ENCODE results near the gene CTDSPL.
"Not testable (repeated sequence)": the region's sequence is repeated elsewhere in the genome, so short reads cannot be mapped to it uniquely, and the experiment has no call there.

The CTDSPL gene

DNA sequence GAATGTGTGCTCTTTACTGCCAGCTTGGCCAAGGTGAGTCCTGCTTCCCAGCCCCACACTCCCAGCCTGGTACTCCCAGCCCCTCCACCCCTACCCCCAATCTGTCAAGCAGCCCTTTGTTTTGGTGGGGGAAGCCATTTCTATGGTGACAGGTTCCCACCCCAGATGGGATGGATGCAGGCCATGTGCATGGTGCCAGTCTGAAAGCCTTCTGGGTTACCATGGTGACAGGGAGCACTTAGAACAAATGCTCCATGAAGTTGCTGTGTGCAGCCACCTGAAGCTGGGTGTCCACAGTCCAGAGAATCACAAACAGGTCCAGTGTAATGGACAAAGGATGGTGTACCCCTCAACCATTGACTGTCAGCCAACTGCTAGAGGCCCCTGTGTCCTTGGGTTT lies 109.8 kb downstream of the CTDSPL start:
- Mint-ChIP-seq H3K9me3 (no peaks in the 10 kb centered on the region), H3K4me1 (peaks cover 48% of the 10 kb centered on the region), H3K4me3 (no peak overlapping the region), H3K27me3 (ENCODE audit: low read depth) (no peaks in the 10 kb centered on the region), H3K36me3 (ENCODE audit: low read depth) (peaks cover 60% of the 10 kb centered on the region), H3K27ac (no peak overlapping the region)
- TF ChIP-seq, protein P1, sequence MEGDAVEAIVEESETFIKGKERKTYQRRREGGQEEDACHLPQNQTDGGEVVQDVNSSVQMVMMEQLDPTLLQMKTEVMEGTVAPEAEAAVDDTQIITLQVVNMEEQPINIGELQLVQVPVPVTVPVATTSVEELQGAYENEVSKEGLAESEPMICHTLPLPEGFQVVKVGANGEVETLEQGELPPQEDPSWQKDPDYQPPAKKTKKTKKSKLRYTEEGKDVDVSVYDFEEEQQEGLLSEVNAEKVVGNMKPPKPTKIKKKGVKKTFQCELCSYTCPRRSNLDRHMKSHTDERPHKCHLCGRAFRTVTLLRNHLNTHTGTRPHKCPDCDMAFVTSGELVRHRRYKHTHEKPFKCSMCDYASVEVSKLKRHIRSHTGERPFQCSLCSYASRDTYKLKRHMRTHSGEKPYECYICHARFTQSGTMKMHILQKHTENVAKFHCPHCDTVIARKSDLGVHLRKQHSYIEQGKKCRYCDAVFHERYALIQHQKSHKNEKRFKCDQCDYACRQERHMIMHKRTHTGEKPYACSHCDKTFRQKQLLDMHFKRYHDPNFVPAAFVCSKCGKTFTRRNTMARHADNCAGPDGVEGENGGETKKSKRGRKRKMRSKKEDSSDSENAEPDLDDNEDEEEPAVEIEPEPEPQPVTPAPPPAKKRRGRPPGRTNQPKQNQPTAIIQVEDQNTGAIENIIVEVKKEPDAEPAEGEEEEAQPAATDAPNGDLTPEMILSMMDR (IDR thresholded peaks at IDR 0.05; ENCODE audit: unreplicated experiment in 3 of 3) = no peak

DNA sequence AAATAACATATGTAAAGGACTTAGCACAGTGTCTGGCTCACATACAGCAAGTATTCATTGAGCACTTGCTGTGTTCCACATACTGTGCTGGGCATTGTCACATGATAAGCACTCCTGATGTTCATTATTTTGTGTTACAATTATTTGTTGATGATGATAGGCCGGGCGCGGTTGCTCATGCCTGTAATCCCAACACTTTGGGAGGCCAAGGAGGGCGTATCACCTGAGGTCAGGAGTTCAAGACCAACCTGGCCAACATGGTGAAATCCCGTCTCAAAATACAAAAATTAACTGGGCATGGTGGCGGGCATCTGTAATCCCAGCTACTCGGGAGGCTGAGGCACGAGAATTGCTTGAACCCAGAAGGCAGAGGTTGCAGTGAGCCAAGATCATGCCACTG lies 110.4 kb downstream of the CTDSPL start:
- peaks cover 61% of the 10 kb centered on the region for H3K36me3 Mint-ChIP-seq (ENCODE audit: low read depth)
- peaks cover 43% of the 10 kb centered on the region for H3K4me1 Mint-ChIP-seq
- not testable (repeated sequence) for H3K27me3 Mint-ChIP-seq (ENCODE audit: low read depth); H3K4me3 Mint-ChIP-seq; H3K27ac Mint-ChIP-seq; H3K9me3 Mint-ChIP-seq

DNA sequence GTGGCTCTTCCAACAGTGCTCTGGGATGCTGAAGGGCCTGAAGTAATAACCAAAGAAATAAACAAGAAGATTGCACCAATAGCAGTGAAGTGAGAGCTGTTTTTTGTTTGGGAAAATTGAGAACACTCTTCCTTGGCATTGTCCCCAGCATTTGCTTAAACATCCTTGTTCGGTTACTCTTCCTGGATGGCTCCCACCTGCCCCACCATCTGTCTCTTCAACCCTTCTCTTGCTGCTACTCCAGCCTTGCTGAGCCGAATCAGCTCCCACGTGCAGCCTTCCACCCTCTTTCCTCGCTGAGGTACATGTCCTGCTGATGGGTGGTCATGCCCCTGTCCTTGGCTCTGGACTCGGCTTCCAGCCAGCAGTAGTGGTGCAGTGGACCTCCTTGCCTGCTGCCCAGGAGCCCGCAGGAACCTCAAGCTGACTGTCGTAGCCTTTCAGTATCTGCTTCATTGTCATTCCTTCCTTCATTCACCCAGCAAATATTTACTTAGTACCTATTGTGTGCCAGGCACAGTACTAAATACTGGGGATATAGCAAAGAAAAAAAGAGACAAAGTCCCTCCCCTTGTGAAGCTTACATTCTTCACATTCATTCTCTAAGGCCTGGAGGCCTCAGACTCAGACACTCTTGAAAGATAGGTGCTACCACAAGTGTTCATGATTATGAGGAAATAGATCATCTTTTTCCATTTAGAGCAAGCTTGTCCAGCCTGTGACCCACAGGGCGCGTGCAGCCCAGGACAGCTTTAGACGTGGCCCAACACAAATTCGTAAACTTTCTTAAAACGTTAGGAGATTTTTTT lies 111.8 kb downstream of the CTDSPL start:
- H3K9me3 Mint-ChIP-seq = no peaks in the 10 kb centered on the region
- TF ChIP-seq, protein P1 (IDR thresholded peaks at IDR 0.05; ENCODE audit: unreplicated experiment in 3 of 3) = no peak
- peaks cover 38% of the 10 kb centered on the region for H3K4me1 Mint-ChIP-seq
- peaks cover 60% of the 10 kb centered on the region for H3K36me3 Mint-ChIP-seq (ENCODE audit: low read depth)
- H3K4me3 Mint-ChIP-seq = no peak overlapping the region
- peak overlapping the region in 1 of 3 experiments; percentile 39 for H3K27ac Mint-ChIP-seq
- H3K27me3 Mint-ChIP-seq (ENCODE audit: low read depth) = no peaks in the 10 kb centered on the region

DNA sequence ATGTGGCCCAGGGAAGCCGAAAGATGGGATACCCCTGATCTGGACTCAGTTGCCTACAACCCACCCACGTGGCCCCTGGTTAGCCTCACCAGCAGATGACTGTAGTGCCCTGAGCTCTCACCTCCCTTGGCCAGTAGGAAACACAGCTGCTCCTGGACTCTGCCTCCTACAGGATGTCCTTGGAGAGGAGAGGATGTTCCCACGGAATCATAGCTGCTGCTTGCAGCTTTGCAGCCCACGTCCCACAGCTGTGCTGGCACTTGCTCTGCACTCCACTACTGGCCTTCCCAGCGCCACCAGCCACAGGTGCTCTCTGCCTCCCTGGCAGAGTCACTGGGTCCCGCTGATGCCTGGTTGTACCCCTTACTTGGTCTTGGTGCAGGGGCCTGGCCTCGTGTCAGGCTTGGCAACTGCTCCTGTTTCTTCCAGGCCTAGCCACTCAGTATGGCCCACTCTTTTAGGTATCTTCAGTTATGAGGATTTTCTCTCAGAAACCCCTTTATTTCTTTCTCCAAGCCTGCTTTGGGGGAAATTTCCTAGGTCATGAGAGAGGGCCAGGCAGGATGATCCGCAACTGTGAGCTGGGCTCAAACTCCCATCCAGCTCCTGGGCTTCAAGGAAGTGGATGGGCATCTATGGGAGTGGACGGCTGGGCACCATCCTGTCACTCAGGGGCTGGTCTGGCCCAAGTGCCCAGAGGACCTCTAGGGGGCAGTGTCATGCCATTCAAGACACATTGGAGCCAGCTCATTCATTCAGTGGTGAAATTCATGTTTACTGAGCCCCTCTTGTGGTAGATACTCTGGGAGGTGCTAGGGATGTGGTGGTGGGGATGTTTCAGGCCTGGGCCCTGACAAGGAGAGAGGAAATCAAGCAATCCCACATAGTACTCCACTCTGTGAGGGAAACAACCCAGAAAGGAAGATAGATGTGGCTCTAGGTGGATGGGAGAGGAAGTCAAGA lies 112.7 kb downstream of the CTDSPL start:
- Mint-ChIP-seq H3K27me3 (ENCODE audit: low read depth) (no peaks in the 10 kb centered on the region), H3K27ac (peak overlapping the region in 1 of 3 experiments; percentile 39), H3K36me3 (ENCODE audit: low read depth) (peaks cover 58% of the 10 kb centered on the region), H3K4me3 (no peak overlapping the region), H3K4me1 (peaks cover 32% of the 10 kb centered on the region), H3K9me3 (no peaks in the 10 kb centered on the region)
- TF ChIP-seq, protein P1 (IDR thresholded peaks at IDR 0.05; ENCODE audit: unreplicated experiment in 3 of 3) = peak; percentile 52 to 68 (median 67)

DNA sequence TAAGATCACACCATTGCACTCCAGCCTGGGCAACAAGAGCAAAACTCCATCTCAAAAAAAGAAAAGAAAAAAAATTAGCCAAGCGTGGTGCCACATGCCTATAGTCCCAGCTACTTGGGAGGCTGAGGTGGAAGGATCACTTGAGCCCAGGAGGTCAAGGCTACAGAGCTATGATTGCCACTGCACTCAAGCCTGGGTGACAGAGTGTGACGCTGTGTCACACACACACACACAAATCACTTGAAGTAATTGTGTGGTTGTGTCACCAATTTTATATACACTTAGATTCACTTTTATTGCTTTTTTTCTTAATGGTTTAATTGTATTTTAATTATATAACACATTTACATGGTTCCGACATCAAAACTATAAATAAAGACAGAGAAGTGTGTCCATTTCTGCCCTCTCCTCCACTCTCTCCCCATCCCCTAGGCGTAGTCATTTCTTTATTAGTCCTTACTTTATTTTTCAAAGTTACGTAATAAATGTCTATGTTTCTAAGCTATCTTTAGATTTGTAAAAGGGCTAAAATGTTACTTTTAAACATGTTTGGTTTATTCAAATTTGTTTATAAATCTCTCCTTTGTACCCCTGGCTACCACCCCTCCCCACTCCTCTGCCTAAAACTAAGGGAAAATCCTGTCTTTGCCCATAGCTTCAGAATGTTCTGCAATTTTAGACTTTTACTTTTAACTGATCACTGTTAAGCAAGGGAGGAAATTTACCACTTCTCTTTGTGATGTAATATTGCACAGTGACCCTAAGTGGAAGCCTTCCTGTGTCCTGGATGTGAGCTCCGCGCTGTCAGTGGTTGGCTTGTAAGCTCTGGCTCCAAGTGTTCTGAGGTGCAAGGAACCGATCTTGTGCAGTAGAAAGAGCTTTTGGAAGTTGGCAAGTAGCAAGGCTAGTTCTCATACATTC lies 118.1 kb downstream of the CTDSPL start:
- TF ChIP-seq, protein P1 (IDR thresholded peaks at IDR 0.05; ENCODE audit: unreplicated experiment in 3 of 3) = no peak
- no peaks in the 10 kb centered on the region for H3K9me3 Mint-ChIP-seq
- H3K4me3 Mint-ChIP-seq = no peak overlapping the region
- H3K36me3 Mint-ChIP-seq (ENCODE audit: low read depth) = peaks cover 46% of the 10 kb centered on the region
- H3K4me1 Mint-ChIP-seq = peaks cover 22% of the 10 kb centered on the region
- no peaks in the 10 kb centered on the region for H3K27me3 Mint-ChIP-seq (ENCODE audit: low read depth)
- H3K27ac Mint-ChIP-seq = no peak overlapping the region

Measured in nephron (organoid).